Cortex of kidney (tissue), 1 donor: ENCODE measurements around the gene CRIP2.

Experiments used
- DNase-seq: peaks from one replicate; lab custom pipeline; 2025; lab: John Stamatoyannopoulos, UW

The CRIP2 gene

GRCh38 chr14:105476831-105477659, 2.4 kb downstream of the CRIP2 start:
- no peak for DNase-seq

- DNase-seq, result no peak
Measured at GRCh38 chr14:105477660-105478397, 3.2 kb downstream of the CRIP2 start.

- DNase-seq, result no peak
Measured at GRCh38 chr14:105478398-105479251, 4.0 kb downstream of the CRIP2 start.

GRCh38 chr14:105479431-105480158, 5.0 kb downstream of the CRIP2 start:
- no peak for DNase-seq

- no peak for DNase-seq
Measured at GRCh38 chr14:105480199-105480746, 5.7 kb downstream of the CRIP2 start.

GRCh38 chr14:105480807-105481801, 6.5 kb downstream of the CRIP2 start:
- DNase-seq, result no peak

- no peak for DNase-seq
Measured at GRCh38 chr14:105481886-105482457, 7.4 kb downstream of the CRIP2 start.

GRCh38 chr14:105482486-105483110, 8.0 kb downstream of the CRIP2 start:
- DNase-seq, result no peak

GRCh38 chr14:105483300-105484068, 8.9 kb downstream of the CRIP2 start:
- DNase-seq, result no peak

GRCh38 chr14:105484069-105484996, 9.7 kb downstream of the CRIP2 start:
- no peak for DNase-seq

- DNase-seq, result no peak
Measured at GRCh38 chr14:105484997-105485393, 10.4 kb downstream of the CRIP2 start.

- no peak for DNase-seq
Measured at GRCh38 chr14:105485739-105486162, 11.1 kb downstream of the CRIP2 start.

GRCh38 chr14:105486163-105486973, 11.7 kb downstream of the CRIP2 start, which contains the start of gene CRIP1:
CRIP1 (plus strand) TSS chr14:105486886; CDS start chr14:105487260, 374 bp downstream.
- DNase-seq, result no peak

GRCh38 chr14:105486974-105487448, 12.4 kb downstream of the CRIP2 start:
- DNase-seq, result no peak

- DNase-seq, result no peak
Measured at GRCh38 chr14:105487449-105487985, 12.9 kb downstream of the CRIP2 start.
